MM.1S (cell line): Measurements from ENCODE around the gene RALGDS.

Experiments used
- CTCF ChIP-seq: fragments of 300-600 bp; sonication (generic); IDR thresholded peaks from 2 replicates; pipeline ENCODE4 v1.5.1; 2016; ENCODE audit warnings: antibody characterized with exemption, low read length, mixed read lengths
- EZH2 ChIP-seq: fragments of 300-600 bp; sonication (generic); optimal IDR thresholded peaks from 2 replicates; pipeline ENCODE3; 2017; ENCODE audit warnings: low read depth, mild to moderate bottlenecking, antibody characterized with exemption, low read length, mixed read lengths

- TF ChIP-seq CTCF = no peak
- no peak for TF ChIP-seq EZH2
Observed at GRCh38 chr9:133090187-133090586, 30.9 kb downstream of the RALGDS start.
